ENCODE results near the gene SLC15A1.

- TF ChIP-seq CTCF (IDR thresholded peaks at IDR 0.05) (no peak), POLR2A (IDR thresholded peaks at IDR 0.05) (no peak)
Observed at GRCh38 chr13:98675837-98676236, 76.6 kb downstream of the SLC15A1 start.

Data from heart left ventricle (tissue), 13 donors.